Measurements from ENCODE around the gene CALM1. TPM values are rescaled to one million over a fixed set of nuclear protein-coding genes. Genes with fewer than 3 reads are reported as not detected.
A peak's percentile ranks its signal among the peaks of the same experiment; 100 is the strongest.

The CALM1 gene
- total RNA-seq, 1 donor from 2014 or later: 362 TPM

- no peak for TF ChIP-seq EZH2phosphoT487 (IDR thresholded peaks at IDR 0.05)
- TF ChIP-seq CTCF (IDR thresholded peaks at IDR 0.05): no peak
- TF ChIP-seq EZH2 (IDR thresholded peaks at IDR 0.05): no peak
- H3K4me3 Mint-ChIP-seq: no peak overlapping the region
- no peaks in the 10 kb centered on the region for H3K36me3 Mint-ChIP-seq
- Histone ChIP-seq H3K9me3 (ENCODE audit: low read depth) (no peaks in the 10 kb centered on the region), H3K4me1 (peaks cover 11% of the 10 kb centered on the region), H3K79me2 (ENCODE audit: low read depth) (no peaks in the 10 kb centered on the region), H3K4me3 (no peak overlapping the region), H3F3A (ENCODE audit: low read depth) (peaks cover 11% of the 10 kb centered on the region), H3K27ac (no peak overlapping the region), H3K36me3 (no peaks in the 10 kb centered on the region), H2AFZ (replicated peaks) (no peak overlapping the region), H4K20me1 (ENCODE audit: low read depth) (no peaks in the 10 kb centered on the region), H3K4me2 (no peak overlapping the region), H3K9ac (no peak overlapping the region), H3K27me3 (no peaks in the 10 kb centered on the region)
- H3K27me3 Mint-ChIP-seq (ENCODE audit: insufficient read depth, low read depth): peaks cover 9% of the 10 kb centered on the region
- no peaks in the 10 kb centered on the region for H3K9me3 Mint-ChIP-seq
- no peak for DNase-seq (ENCODE audit: low spot score)
- peak overlapping the region; percentile 43 for H3K27ac Mint-ChIP-seq
- H3K4me1 Mint-ChIP-seq: peaks cover 52% of the 10 kb centered on the region
These were observed 59.7 kb downstream of the CALM1 start for GRCh38 chr14:90456551-90456950.

- TF ChIP-seq EZH2 (IDR thresholded peaks at IDR 0.05): no peak
- no peak for TF ChIP-seq CTCF (IDR thresholded peaks at IDR 0.05)
- no peak for TF ChIP-seq EZH2phosphoT487 (IDR thresholded peaks at IDR 0.05)
- H3K27me3 ChIP-seq: no peaks in the 10 kb centered on the region
- H3K4me3 Mint-ChIP-seq: no peak overlapping the region
- H3F3A ChIP-seq (ENCODE audit: low read depth): peaks cover 11% of the 10 kb centered on the region
- no peaks in the 10 kb centered on the region for H3K36me3 Mint-ChIP-seq
- no peaks in the 10 kb centered on the region for H3K36me3 ChIP-seq
- no peaks in the 10 kb centered on the region for H3K9me3 ChIP-seq (ENCODE audit: low read depth)
- no peak overlapping the region for H3K4me3 ChIP-seq
- H3K4me1 ChIP-seq: peaks cover 11% of the 10 kb centered on the region
- peaks cover 9% of the 10 kb centered on the region for H3K27me3 Mint-ChIP-seq (ENCODE audit: insufficient read depth, low read depth)
- H2AFZ ChIP-seq (replicated peaks): no peak overlapping the region
- H3K4me2 ChIP-seq: no peak overlapping the region
- no peak overlapping the region for H3K27ac ChIP-seq
- DNase-seq (ENCODE audit: low spot score): no peak
- peaks cover 48% of the 10 kb centered on the region for H3K4me1 Mint-ChIP-seq
- H4K20me1 ChIP-seq (ENCODE audit: low read depth): no peaks in the 10 kb centered on the region
- H3K9ac ChIP-seq: no peak overlapping the region
- H3K27ac Mint-ChIP-seq: peak overlapping the region; percentile 43
- H3K79me2 ChIP-seq (ENCODE audit: low read depth): no peaks in the 10 kb centered on the region
- H3K9me3 Mint-ChIP-seq: no peaks in the 10 kb centered on the region
These were observed 60.4 kb downstream of the CALM1 start for GRCh38 chr14:90457186-90457585.

Other genes starting within 250 kb of the CALM1 start
- 164 and 233 TPM in 2 replicates for gene PSMC1, start 140.5 kb upstream of the CALM1 start, total RNA-seq (ENCODE audit: low replicate concordance)
- 10.2 and 13.1 TPM in 2 replicates for gene NRDE2, start 65.1 kb upstream of the CALM1 start, total RNA-seq (ENCODE audit: low replicate concordance)